H54 (cell line): ENCODE results near the gene RTP1.
A peak's percentile ranks its signal among the peaks of the same experiment; 100 is the strongest.
"Not testable (repeated sequence)": the region's sequence is repeated elsewhere in the genome, so short reads cannot be mapped to it uniquely, and the experiment has no call there.

Source experiments
- DNase-seq: peaks from one replicate; pipeline ENCODE4 v3.0.0; 2011; ENCODE audit warnings: low spot score, mixed read lengths; ENCODE audit not compliant: insufficient read length
- FAIRE-seq: peaks from 3 replicates; lab custom pipeline; 2011; peaks lifted over from hg19 to GRCh38; lab: Jason Lieb, UNC
- POLR2A ChIP-seq: IDR thresholded peaks from 2 replicates; pipeline ENCODE4 v1.6.1; 2011; ENCODE audit warnings: low read depth, mild to moderate bottlenecking, low read length

Gene RTP1, protein sequence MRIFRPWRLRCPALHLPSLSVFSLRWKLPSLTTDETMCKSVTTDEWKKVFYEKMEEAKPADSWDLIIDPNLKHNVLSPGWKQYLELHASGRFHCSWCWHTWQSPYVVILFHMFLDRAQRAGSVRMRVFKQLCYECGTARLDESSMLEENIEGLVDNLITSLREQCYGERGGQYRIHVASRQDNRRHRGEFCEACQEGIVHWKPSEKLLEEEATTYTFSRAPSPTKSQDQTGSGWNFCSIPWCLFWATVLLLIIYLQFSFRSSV

DNA sequence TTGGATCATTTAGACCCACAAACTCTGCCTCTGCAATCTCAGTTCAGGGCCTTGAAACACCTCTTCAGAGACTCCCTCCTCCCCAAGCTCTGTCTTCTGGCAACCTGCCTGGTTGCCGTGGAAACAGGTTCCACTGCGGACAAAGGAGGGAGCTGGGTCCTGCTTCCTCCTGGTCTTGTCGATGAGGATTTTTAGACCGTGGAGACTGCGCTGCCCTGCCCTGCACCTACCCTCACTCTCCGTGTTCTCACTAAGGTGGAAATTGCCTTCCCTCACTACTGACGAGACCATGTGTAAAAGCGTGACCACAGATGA is at the start of gene RTP1:
Gene RTP1 (plus strand): TSS at position 152 of the 315 bp plus-strand sequence. CDS start 30 bp downstream, at position 182.
- no peak for DNase-seq
- no peak for FAIRE-seq
- TF ChIP-seq POLR2A = no peak

DNA sequence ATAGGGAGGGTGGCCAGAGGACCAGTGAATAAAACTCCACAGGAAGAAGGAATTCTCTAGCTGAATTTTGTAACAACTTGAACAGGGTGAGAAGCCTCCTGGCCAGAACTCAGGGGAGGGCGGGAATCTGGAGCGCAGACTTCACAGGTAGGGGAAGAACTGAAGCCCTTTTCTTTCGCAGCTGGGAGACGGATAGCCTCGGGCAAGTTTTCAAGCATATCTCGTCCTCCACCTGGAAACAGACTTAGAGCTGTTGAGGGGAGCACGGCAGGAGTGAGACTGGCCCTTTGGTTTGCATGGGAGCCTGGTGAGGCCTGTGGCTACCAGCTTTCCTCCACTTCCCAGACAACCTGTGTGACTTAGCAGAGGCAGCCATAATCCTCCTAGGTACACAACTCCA is 47.1 kb upstream of the RTP1 start:
- no peak for FAIRE-seq

DNA sequence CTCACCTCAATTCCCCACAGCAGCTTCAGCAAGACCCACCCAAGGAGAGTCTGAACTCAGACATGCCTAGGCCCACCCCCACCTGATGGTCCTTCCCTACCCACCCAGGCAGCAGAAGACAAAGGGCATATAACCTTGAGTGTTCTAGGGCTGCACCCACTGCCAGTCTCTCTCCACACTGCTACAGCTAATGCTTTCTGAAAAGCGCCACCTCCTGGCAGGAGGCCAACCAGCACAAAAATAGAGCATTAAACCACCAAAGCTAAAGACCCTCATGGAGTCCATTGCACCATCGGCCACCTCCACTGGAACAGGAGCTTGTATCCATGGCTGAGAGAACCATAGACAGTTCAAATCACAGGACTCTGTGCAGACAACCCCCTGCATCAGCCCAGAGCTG is 46.7 kb upstream of the RTP1 start:
- no peak for DNase-seq
- no peak for TF ChIP-seq POLR2A
- FAIRE-seq = no peak

More for the DNA sequence above, 47.1 kb upstream of the RTP1 start:
- TF ChIP-seq POLR2A = no peak
- DNase-seq = no peak

DNA sequence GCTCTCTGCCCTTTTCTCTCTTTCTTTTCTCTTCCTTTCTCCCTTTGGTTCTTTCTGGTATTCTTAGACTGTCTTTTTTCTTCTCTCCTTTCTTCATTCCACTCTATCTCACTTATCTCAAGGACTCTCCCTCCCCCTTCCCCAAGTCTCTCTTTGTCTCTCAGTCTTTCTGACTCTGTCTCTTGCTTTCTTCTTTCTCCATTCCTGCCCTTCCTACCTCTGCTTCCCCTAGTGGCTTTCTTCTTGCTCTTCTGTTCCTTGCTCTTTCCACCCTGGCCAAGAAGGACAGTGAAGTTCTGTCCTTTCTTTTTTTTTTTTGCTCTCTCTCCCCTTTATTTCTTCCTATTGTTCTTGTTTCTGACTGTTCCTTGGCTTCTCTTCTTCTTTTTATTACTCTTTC is 35.7 kb upstream of the RTP1 start:
- TF ChIP-seq POLR2A = no peak
- no peak for FAIRE-seq

DNA sequence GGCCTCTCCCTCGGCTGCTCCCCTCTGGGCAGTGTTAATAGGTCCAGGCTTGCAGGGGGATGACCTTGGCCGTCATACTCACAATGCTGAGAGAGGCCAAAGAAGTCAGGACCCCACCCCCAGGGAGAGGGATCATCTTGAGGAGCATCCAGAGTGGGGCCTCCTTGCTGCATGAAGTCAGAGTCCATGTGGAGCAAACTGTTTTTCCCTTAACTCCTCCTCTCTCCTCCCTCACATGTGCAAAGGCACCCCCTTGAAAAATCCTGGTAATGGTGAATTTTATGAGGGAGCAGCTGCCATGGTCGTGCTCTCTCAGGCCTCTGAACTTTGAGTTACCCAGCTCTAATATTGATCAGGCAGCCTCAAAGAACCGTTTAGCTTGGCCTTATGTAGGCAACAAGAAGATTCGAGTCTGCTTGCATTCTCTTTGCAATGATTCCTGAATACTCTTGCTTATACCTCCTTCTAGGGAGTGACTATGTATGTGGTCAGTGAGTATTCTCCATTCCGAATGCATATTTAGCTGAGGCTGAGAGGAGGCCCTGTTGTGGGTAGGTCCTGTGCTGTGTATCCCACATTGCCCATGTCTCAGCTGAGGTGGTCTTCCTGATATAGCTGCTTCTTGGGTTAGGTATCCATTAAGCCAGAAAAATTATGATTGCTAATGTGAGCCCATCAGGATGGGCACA is 34.9 kb upstream of the RTP1 start:
- no peak for DNase-seq
- FAIRE-seq = no peak
- no peak for TF ChIP-seq POLR2A

More for the DNA sequence above, 35.7 kb upstream of the RTP1 start:
- DNase-seq = no peak

DNA sequence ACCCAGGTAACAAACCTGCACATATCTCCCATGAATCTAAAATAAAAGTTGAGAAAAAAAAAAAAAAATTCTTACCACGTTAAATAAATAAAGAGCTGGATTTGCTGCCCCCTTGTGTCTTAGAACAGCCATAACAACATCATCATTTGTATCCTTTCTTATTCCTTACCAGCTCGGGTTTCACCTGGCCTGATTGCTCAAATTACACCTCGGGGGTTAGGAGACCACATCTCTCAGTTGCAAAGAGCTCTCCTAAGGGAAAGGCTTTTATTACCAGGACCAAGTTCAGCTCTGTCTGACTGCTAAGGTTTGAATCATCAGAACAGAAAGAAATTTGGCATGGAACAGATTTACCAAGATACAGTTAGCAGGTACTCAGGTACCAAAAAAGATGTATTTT is 32.1 kb upstream of the RTP1 start:
- FAIRE-seq (peak; percentile 87), DNase-seq (no peak)
- TF ChIP-seq POLR2A = no peak

DNA sequence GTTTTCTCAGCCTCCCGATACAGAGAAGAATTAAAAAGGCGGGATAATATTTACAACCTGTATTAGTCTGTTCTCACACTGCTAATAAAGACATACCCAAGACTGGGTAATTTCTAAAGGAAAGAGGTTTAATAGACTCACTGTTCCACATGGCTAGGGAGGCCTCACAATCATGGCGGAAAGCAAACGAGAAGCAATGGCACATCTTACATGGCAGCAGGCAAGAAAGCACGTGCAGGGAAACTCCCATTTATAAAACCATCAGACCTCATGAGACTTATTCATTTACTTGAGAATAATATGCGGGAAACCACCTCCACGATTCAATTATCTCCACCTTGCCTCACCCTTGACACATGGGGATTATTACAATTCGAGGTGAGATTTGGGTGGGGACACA is 30.5 kb upstream of the RTP1 start:
- no peak for TF ChIP-seq POLR2A
- DNase-seq = no peak
- FAIRE-seq = no peak

DNA sequence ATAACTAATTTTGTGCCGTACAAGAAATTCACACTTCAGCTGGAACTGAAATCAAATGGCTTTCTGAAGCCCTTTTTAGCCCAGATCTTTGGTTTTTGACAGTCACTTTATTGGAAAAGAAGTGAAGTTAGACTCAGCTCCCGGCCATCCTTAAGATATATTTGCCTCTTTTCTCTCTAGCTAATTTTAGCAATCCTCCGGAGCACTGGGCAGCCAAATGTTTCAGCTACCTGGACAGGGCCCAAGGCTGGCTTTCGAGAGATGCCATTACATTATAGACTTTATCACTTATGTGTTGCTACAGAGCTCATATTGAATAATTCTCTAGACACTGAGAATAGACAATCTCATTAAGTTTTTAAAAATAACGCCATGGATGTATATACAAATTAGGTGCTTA is 29.5 kb upstream of the RTP1 start:
- DNase-seq = no peak
- no peak for FAIRE-seq
- no peak for TF ChIP-seq POLR2A

DNA sequence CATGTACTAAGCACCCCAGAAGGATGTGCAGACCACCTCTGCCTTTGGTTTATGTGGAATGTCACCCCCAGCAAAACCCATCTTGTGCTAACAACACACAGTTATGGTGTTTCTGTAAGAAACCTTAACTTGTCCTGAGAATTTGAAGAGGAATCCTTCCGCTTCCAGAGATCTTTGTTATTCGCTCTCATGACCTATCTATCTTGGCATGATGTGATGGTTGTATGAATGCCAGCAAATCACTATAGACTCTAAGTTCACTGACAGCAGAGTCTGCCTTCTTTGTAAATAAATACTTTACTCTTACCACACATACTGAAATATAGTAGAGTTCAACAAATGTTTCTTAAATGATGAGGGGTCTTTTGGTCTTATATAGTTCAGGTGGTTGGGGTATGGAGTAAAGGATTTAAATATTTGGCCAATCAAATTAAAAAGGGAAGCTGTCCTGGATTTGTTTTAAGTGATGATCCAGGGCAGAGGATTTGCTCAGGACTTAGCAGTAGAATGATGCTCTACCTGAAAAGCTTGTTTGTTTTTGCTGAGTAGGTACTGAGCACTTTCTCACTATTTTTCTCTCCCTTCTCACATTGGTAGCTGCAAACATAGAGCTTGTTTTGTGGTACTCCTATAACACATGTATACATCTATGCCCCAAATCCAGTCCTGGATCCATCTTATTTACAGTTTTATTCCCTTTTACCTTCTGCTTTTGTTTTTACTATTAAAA is 27.9 kb upstream of the RTP1 start:
- no peak for DNase-seq
- FAIRE-seq = peak; percentile 36

DNA sequence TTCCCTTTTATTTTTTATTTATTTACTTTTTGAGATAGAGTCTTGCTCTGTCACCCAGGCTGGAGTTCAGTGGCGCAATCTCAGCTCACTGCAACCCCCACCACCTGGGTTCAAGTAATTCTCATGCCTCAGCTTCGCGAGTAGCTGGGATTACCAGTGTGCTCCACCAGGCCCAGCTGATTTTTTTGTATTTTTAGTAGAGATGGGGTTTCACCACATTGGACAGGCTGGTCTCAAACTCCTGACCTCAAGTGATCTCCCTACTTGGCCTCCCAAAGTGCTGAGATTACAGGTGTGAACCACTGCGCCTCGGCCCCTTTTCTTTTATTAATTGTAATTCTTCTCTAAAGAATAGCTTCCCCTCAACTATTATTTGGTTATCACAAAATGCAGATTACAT is 26.4 kb upstream of the RTP1 start:
- not testable (repeated sequence) for DNase-seq, FAIRE-seq

More for the DNA sequence above, 27.9 kb upstream of the RTP1 start:
- no peak for TF ChIP-seq POLR2A

DNA sequence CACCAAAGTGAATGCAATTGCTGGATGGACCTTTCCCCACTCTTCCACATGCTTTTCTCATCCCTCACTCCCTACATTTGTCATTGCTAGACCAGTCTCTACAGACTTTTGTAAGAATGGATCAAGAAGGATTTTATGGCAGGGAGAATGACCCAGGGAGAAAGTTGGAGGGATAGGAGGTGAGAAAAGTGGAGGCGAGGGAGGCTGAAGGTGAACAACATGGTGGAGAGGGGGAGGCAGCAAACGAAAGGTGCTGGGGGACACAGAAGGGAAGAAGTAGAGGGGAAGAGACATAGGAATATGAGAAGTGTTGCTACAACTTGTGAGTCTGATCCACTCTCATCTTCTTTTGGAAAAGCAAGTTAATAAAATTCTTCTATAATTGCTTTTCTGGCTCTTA is 24.4 kb upstream of the RTP1 start:
- DNase-seq = no peak
- TF ChIP-seq POLR2A = no peak
- no peak for FAIRE-seq

DNA sequence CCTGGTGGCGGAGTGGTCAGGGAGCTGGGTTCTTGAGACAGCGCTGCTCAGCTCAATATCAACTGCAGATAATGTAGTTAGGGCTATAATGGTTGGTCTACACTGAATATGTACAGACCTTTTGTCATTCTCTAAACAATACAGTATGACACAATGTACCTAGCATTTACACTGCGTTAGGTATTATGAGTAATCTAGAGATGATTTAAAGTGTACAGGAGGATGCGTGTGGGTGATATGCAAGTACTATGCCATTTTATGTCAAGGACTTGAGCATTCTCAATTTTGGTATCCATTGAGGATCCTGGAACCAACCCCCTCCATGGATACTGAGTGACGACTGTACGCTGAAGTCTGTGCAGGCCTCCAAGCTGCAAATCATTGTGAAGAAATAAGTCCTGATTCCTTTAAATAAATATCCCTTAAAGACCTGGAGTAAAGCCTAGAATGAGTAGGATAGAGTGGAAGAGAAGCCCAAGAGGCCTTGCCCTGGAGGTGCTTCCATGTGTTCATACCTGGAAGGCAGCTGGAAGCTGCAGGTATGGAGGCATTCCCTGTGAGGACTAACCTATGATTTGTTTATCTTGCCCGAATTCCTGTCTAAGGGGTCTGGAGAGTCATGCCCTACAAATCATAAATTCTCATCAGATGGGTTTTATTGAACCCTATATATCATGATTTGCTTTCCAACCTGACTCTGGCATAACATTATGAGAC is 15.7 kb upstream of the RTP1 start:
- no peak for TF ChIP-seq POLR2A
- FAIRE-seq = no peak
- no peak for DNase-seq

DNA sequence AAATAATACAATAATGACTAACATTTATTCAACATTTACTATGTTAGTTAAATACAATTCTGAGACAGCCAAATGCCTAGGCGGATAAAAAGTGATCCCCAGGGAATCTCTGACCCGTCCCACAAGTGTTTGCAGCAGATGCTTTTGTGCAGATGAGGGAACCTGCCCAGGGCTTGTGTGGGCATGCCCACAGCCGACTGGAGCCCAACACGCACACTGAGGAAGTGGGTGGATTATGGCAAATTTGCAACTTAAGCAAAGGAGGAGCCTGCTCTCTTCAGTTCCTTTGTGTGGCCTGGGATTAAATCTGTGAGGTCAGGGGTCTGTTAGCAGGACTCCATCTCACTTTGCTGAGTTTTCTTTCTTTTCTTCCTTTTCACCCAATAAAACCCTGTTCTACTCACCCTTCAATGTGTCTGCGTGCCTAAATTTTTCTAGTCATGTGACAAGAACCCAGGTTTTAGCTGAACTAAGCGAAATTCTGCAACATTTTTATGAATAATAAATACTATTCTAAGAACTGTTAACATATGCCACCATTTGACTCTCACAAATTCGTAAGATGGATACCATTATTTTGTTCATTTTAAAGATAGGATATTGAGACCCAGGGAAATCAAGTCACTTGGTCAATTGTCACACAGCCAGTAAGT is 13.9 kb upstream of the RTP1 start:
- DNase-seq (no peak), FAIRE-seq (no peak)
- no peak for TF ChIP-seq POLR2A
